MM.1S (cell line): ENCODE results near the gene ZFHX3.

Source experiments
- DNase-seq: peaks from one replicate; pipeline ENCODE4 v3.0.0-alpha.2; 2015
- H2AFZ ChIP-seq: fragments of 300-600 bp; sonication (generic); 2 replicates; pipeline ENCODE4 v1.6.0; 2016; ENCODE audit warnings: antibody characterized with exemption, low read length
- H3F3A ChIP-seq: fragments of 300-600 bp; sonication (generic); 2 replicates; pipeline ENCODE4 v1.6.1; 2016; ENCODE audit warnings: mild to moderate bottlenecking, antibody characterized with exemption, low read length, moderate library complexity, mixed read lengths; ENCODE audit not compliant: insufficient read depth
- H3K27ac ChIP-seq: fragments of 300-600 bp; sonication (generic); 2 replicates; pipeline ENCODE4 v1.5.1; 2016; ENCODE audit warnings: mild to moderate bottlenecking, low read length
- H3K27me3 ChIP-seq: fragments of 300-600 bp; sonication (generic); replicated peaks from 2 replicates; pipeline ENCODE4 v1.6.0; 2016; ENCODE audit warnings: low read length; ENCODE audit not compliant: insufficient read depth
- H3K36me3 ChIP-seq: fragments of 300-600 bp; sonication (generic); replicated peaks from 2 replicates; pipeline ENCODE4 v1.6.1; 2016; ENCODE audit warnings: mild to moderate bottlenecking, low read length, mixed read lengths; ENCODE audit not compliant: insufficient read depth
- H3K4me1 ChIP-seq: fragments of 300-600 bp; sonication (generic); 2 replicates; pipeline ENCODE4 v1.6.1; 2016; ENCODE audit warnings: low read length, mixed read lengths
- H3K4me2 ChIP-seq: fragments of 300-600 bp; sonication (generic); 2 replicates; pipeline ENCODE4 v1.6.0; 2016; ENCODE audit warnings: low read depth, low read length
- H3K4me3 ChIP-seq: fragments of 300-600 bp; sonication (generic); 2 replicates; pipeline ENCODE4 v1.5.1; 2016; ENCODE audit warnings: low read length, mixed read lengths
- H3K79me2 ChIP-seq: fragments of 300-600 bp; sonication (generic); 2 replicates; pipeline ENCODE4 v1.6.1; 2016; ENCODE audit warnings: mixed run types, low read length, mixed read lengths
- H3K9ac ChIP-seq: fragments of 300-600 bp; sonication (generic); 2 replicates; pipeline ENCODE4 v1.6.1; 2016; ENCODE audit warnings: low read length, mixed read lengths
- H3K9me2 ChIP-seq: fragments of 300-600 bp; sonication (generic); replicated peaks from 2 replicates; pipeline ENCODE4 v1.6.1; 2016; ENCODE audit warnings: mild to moderate bottlenecking, low read length, mixed read lengths; ENCODE audit not compliant: insufficient read depth
- H3K9me3 ChIP-seq: fragments of 300-600 bp; sonication (generic); replicated peaks from 2 replicates; pipeline ENCODE4 v1.6.1; 2016; ENCODE audit warnings: mild to moderate bottlenecking, low read length, mixed read lengths; ENCODE audit not compliant: insufficient read depth
- H4K20me1 ChIP-seq: fragments of 300-600 bp; sonication (generic); 2 replicates; pipeline ENCODE4 v1.6.1; 2016; ENCODE audit warnings: mild to moderate bottlenecking, low read length, moderate library complexity, mixed read lengths; ENCODE audit not compliant: insufficient read depth
- CTCF ChIP-seq: fragments of 300-600 bp; sonication (generic); IDR thresholded peaks from 2 replicates; pipeline ENCODE4 v1.5.1; 2016; ENCODE audit warnings: antibody characterized with exemption, low read length, mixed read lengths
- EZH2 ChIP-seq: fragments of 300-600 bp; sonication (generic); optimal IDR thresholded peaks from 2 replicates; pipeline ENCODE3; 2017; ENCODE audit warnings: low read depth, mild to moderate bottlenecking, antibody characterized with exemption, low read length, mixed read lengths
- EZH2phosphoT487 ChIP-seq: fragments of 300-600 bp; sonication (generic); IDR thresholded peaks from 2 replicates; pipeline ENCODE4 v1.6.1; 2018; ENCODE audit warnings: antibody characterized with exemption, low read length

ZFHX3 gene

GRCh38 chr16:73095142-73095820, 47.4 kb upstream of the ZFHX3 start:
- Histone ChIP-seq H4K20me1 (no peaks in the 10 kb centered on the region), H3K4me3 (no peak overlapping the region), H3K36me3 (no peaks in the 10 kb centered on the region), H3K4me2 (no peak overlapping the region), H3K9ac (no peak overlapping the region), H3K27ac (no peak overlapping the region), H3K9me2 (no peaks in the 10 kb centered on the region), H3K27me3 (no peaks in the 10 kb centered on the region), H3K4me1 (no peaks in the 10 kb centered on the region), H3K79me2 (no peaks in the 10 kb centered on the region), H3F3A (no peaks in the 10 kb centered on the region), H3K9me3 (no peaks in the 10 kb centered on the region), H2AFZ (no peak overlapping the region)
- no peak for TF ChIP-seq EZH2
- no peak for TF ChIP-seq CTCF
- no peak for TF ChIP-seq EZH2phosphoT487
- DNase-seq, result no peak

- Histone ChIP-seq H3K4me2 (no peak overlapping the region), H3F3A (no peaks in the 10 kb centered on the region), H3K4me1 (no peaks in the 10 kb centered on the region), H3K79me2 (no peaks in the 10 kb centered on the region), H4K20me1 (no peaks in the 10 kb centered on the region), H3K9me2 (no peaks in the 10 kb centered on the region), H3K4me3 (no peak overlapping the region), H3K9me3 (no peaks in the 10 kb centered on the region), H2AFZ (no peak overlapping the region), H3K27ac (no peak overlapping the region), H3K27me3 (no peaks in the 10 kb centered on the region), H3K9ac (no peak overlapping the region), H3K36me3 (no peaks in the 10 kb centered on the region)
- no peak for DNase-seq
- TF ChIP-seq CTCF (no peak), EZH2 (no peak), EZH2phosphoT487 (no peak)
Observed at GRCh38 chr16:73094371-73094770, 46.4 kb upstream of the ZFHX3 start.

- Histone ChIP-seq H3K4me3 (no peak overlapping the region), H3K4me1 (no peaks in the 10 kb centered on the region), H3K27me3 (no peaks in the 10 kb centered on the region), H3K9ac (no peak overlapping the region), H3K4me2 (no peak overlapping the region), H3K79me2 (no peaks in the 10 kb centered on the region), H2AFZ (no peak overlapping the region), H3K9me2 (no peaks in the 10 kb centered on the region), H4K20me1 (no peaks in the 10 kb centered on the region), H3F3A (no peaks in the 10 kb centered on the region), H3K9me3 (no peaks in the 10 kb centered on the region), H3K27ac (no peak overlapping the region), H3K36me3 (no peaks in the 10 kb centered on the region)
- no peak for DNase-seq
- TF ChIP-seq CTCF, result no peak
- TF ChIP-seq EZH2, result no peak
- no peak for TF ChIP-seq EZH2phosphoT487
Observed at GRCh38 chr16:73093146-73094144, 45.5 kb upstream of the ZFHX3 start.
